Left lobe of liver (tissue), 2 donors: Measurements from ENCODE around the gene POLD3. TPM values are rescaled to one million over a fixed set of nuclear protein-coding genes. Genes with fewer than 3 reads are reported as not detected.

Experiments used
- ATAC-seq: fragments of 200-7000 bp; cut with Tn5 transposase; one replicate; pipeline ENCODE4 v1.9.1; 2020; ENCODE audit warnings: mild to moderate bottlenecking, moderate library complexity
- DNase-seq: peaks from one replicate; pipeline ENCODE4 v3.0.0-alpha.2; 2020; ENCODE audit warnings: low spot score
- total RNA-seq: library from RNA; stranded (reverse); gene quantifications from one replicate; pipeline ENCODE4 v1.2.1, GENCODE V29; 2021
- donor health status: DM: no; HTN: no; CAD: no; lungs with moderate emphysema.
- donor health status: DM: no; HTN: yes; CAD: no.

The POLD3 gene
- total RNA-seq, 1 donor from 2014 or later, result 3.0 TPM

GRCh38 chr11:74686792-74687191, 94.4 kb downstream of the POLD3 start:
- DNase-seq, result no peak

GRCh38 chr11:74687237-74688023, 95.0 kb downstream of the POLD3 start:
- no peak for ATAC-seq
- no peak for DNase-seq

More at GRCh38 chr11:74686792-74687191, 94.4 kb downstream of the POLD3 start:
- ATAC-seq, result no peak

GRCh38 chr11:74689666-74690065, 97.3 kb downstream of the POLD3 start:
- DNase-seq (no peak), ATAC-seq (no peak)

- no peak for ATAC-seq
- DNase-seq, result no peak
Measured at GRCh38 chr11:74691755-74692154, 99.4 kb downstream of the POLD3 start.

Other genes with a start within 250 kb of the POLD3 start
- gene PGM2L1, start 194.1 kb upstream of the POLD3 start, total RNA-seq, result 0.70 TPM
- 2.1 TPM for gene KCNE3, start 125.0 kb upstream of the POLD3 start, total RNA-seq
- gene LIPT2, start 98.9 kb upstream of the POLD3 start, total RNA-seq, result 2.7 TPM
- 8.8 TPM for gene CHRDL2, start 138.8 kb downstream of the POLD3 start, total RNA-seq
- 4.6 TPM for gene RNF169, start 156.3 kb downstream of the POLD3 start, total RNA-seq